GM23338 (cell line): ENCODE measurements around the gene ZNF334. TPM values are rescaled to one million over a fixed set of nuclear protein-coding genes. Genes with fewer than 3 reads are reported as not detected.

ENCODE experiments used
- ATAC-seq: fragments of 200-7000 bp; cut with Tn5 transposase; 3 replicates; pipeline ENCODE4 v1.9.1; 2020
- DNase-seq: peaks from one replicate; pipeline ENCODE4 v3.0.0-alpha.2; 2015; ENCODE audit warnings: low spot score
- H2AFZ ChIP-seq: fragments of 200-600 bp; sonication (generic); 2 replicates; pipeline ENCODE4 v1.8.0; 2016; ENCODE audit warnings: antibody characterized with exemption, mild to moderate bottlenecking, moderate library complexity
- H3F3A ChIP-seq: fragments of 200-600 bp; sonication (generic); replicated peaks from 2 replicates; pipeline ENCODE4 v1.8.0; 2017; ENCODE audit warnings: antibody characterized with exemption, mixed run types, low read depth
- H3K27ac ChIP-seq: fragments of 200-600 bp; sonication (generic); 2 replicates; pipeline ENCODE4 v1.6.1; 2016; ENCODE audit warnings: low read depth
- H3K27me3 ChIP-seq: fragments of 200-600 bp; sonication (generic); 2 replicates; pipeline ENCODE4 v1.8.0; 2016; ENCODE audit warnings: mild to moderate bottlenecking, mixed run types, moderate library complexity; ENCODE audit not compliant: insufficient read depth
- H3K36me3 ChIP-seq: fragments of 200-600 bp; sonication (generic); 2 replicates; pipeline ENCODE4 v1.8.0; 2016; ENCODE audit warnings: mild to moderate bottlenecking; ENCODE audit not compliant: insufficient read depth
- H3K4me1 ChIP-seq: fragments of 200-600 bp; sonication (generic); 2 replicates; pipeline ENCODE4 v1.8.0; 2016; ENCODE audit warnings: mild to moderate bottlenecking, moderate library complexity; ENCODE audit not compliant: insufficient read depth
- H3K4me2 ChIP-seq: fragments of 200-600 bp; sonication (generic); 2 replicates; pipeline ENCODE4 v1.7.1; 2017; ENCODE audit warnings: mixed run types
- H3K4me3 ChIP-seq: fragments of 200-600 bp; sonication (generic); 2 replicates; pipeline ENCODE4 v1.6.1; 2016; ENCODE audit warnings: mixed run types
- H3K79me2 ChIP-seq: fragments of 200-600 bp; sonication (generic); replicated peaks from 2 replicates; pipeline ENCODE4 v1.8.0; 2017; ENCODE audit warnings: mild to moderate bottlenecking; ENCODE audit not compliant: insufficient read depth
- H3K9me2 ChIP-seq: fragments of 200-600 bp; sonication (generic); 2 replicates; pipeline ENCODE4 v1.8.0; 2017; ENCODE audit not compliant: insufficient read depth
- H4K20me1 ChIP-seq: fragments of 200-600 bp; sonication (generic); replicated peaks from 2 replicates; pipeline ENCODE4 v1.8.0; 2017; ENCODE audit warnings: mild to moderate bottlenecking; ENCODE audit not compliant: insufficient read depth
- H3K27ac Mint-ChIP-seq: 2 replicates; pipeline ENCODE4 v1.8.0; 2020; ENCODE audit warnings: inconsistent platforms, mild to moderate bottlenecking, moderate library complexity, mixed read lengths
- H3K27me3 Mint-ChIP-seq: 3 replicates; pipeline ENCODE4 v1.8.0; 2022; ENCODE audit warnings: low read depth, mild to moderate bottlenecking, moderate library complexity, mixed read lengths, inconsistent platforms; ENCODE audit not compliant: insufficient read depth, poor library complexity
- H3K36me3 Mint-ChIP-seq: 3 replicates; pipeline ENCODE4 v1.8.0; 2021; ENCODE audit warnings: low read depth, mild to moderate bottlenecking, inconsistent platforms, moderate library complexity, mixed read lengths
- H3K4me1 Mint-ChIP-seq: 3 replicates; pipeline ENCODE4 v1.8.0; 2020; ENCODE audit warnings: mild to moderate bottlenecking, inconsistent platforms, mixed read lengths
- H3K4me3 Mint-ChIP-seq: 3 replicates; pipeline ENCODE4 v1.8.0; 2021; ENCODE audit warnings: moderate library complexity, mild to moderate bottlenecking, inconsistent platforms, mixed read lengths
- H3K9me3 Mint-ChIP-seq: 3 replicates; pipeline ENCODE4 v1.8.0; 2020; ENCODE audit warnings: moderate library complexity, mild to moderate bottlenecking, inconsistent platforms, mixed read lengths
- CREB1 ChIP-seq: fragments of 250-450 bp; sonication (Bioruptor Pico); IDR thresholded peaks from 2 replicates; pipeline ENCODE4 v1.5.0; 2020; ENCODE audit warnings: low read depth, mild to moderate bottlenecking, moderate library complexity
- EZH2 ChIP-seq: fragments of 200-600 bp; sonication (generic); IDR thresholded peaks from one replicate; pipeline ENCODE4 v1.8.0; 2017; ENCODE audit warnings: antibody characterized with exemption, mild to moderate bottlenecking, low read depth; ENCODE audit not compliant: unreplicated experiment
- EZH2phosphoT487 ChIP-seq: fragments of 200-600 bp; sonication (generic); IDR thresholded peaks from one replicate; pipeline ENCODE4 v1.8.1; 2018; ENCODE audit warnings: antibody characterized with exemption; ENCODE audit not compliant: unreplicated experiment
- JUNB ChIP-seq: IDR thresholded peaks from one replicate; pipeline ENCODE4 v1.6.1; 2016; ENCODE audit warnings: antibody characterized with exemption; ENCODE audit not compliant: unreplicated experiment
- NANOG ChIP-seq: IDR thresholded peaks from 2 replicates; pipeline ENCODE4 v1.6.1; 2016; ENCODE audit warnings: antibody characterized with exemption, borderline replicate concordance
- POLR2AphosphoS5 ChIP-seq: IDR thresholded peaks from 2 replicates; pipeline ENCODE4 v1.6.1; 2016; ENCODE audit warnings: antibody characterized with exemption, low read depth
- STAT1 ChIP-seq: IDR thresholded peaks from one replicate; pipeline ENCODE4 v1.6.1; 2016; ENCODE audit warnings: antibody characterized with exemption; ENCODE audit not compliant: unreplicated experiment
- ZNF114 ChIP-seq: fragments of 250-450 bp; sonication (Bioruptor Pico); IDR thresholded peaks from 2 replicates; pipeline ENCODE4 v1.5.0; 2020; ENCODE audit warnings: mild to moderate bottlenecking, moderate library complexity
- ZNF331 ChIP-seq: fragments of 250-450 bp; sonication (Bioruptor Pico); IDR thresholded peaks from 2 replicates; pipeline ENCODE4 v1.5.0; 2020; ENCODE audit warnings: low read depth, mild to moderate bottlenecking, moderate library complexity
- polyA plus RNA-seq: library from polyadenylated mRNA; unstranded; fragments of >200 nt; fragmentation: Nextera tagmentation; extraction: Ambion mirVana; gene quantifications from 2 replicates; pipeline ENCODE4 v1.2.1, GENCODE V29; 2016
- total RNA-seq: library from RNA; depleted of rRNA; stranded (reverse); fragments of >200 nt; shearing (Covaris generic); gene quantifications from 2 replicates; pipeline ENCODE4 v1.2.3, GENCODE V29; 2014
- TF ChIP-seq, protein P1 (sequence below): IDR thresholded peaks from 2 replicates; pipeline ENCODE4 v1.6.1; 2016; ENCODE audit warnings: antibody characterized with exemption
- TF ChIP-seq, protein P2 (sequence below), 2 experiments: fragments of 200-600 bp in 1 of 2; sonication (generic) in 1 of 2; conservative IDR thresholded peaks; 2 replicates each; pipeline versions ENCODE4 v1.5.1 to v1.6.1; 2016 to 2017; ENCODE audit warnings: antibody characterized with exemption in 2 of 2, low read depth in 2 of 2, mild to moderate bottlenecking in 2 of 2, moderate library complexity in 1 of 2
- TF ChIP-seq, protein P3 (sequence below): IDR thresholded peaks from one replicate; pipeline ENCODE4 v1.6.1; 2018; ENCODE audit warnings: antibody characterized with exemption; ENCODE audit not compliant: unreplicated experiment

Gene ZNF334
- total and polyA plus RNA-seq, 2 experiments from 2014 or later = 12.4 to 19.1 TPM

DNA sequence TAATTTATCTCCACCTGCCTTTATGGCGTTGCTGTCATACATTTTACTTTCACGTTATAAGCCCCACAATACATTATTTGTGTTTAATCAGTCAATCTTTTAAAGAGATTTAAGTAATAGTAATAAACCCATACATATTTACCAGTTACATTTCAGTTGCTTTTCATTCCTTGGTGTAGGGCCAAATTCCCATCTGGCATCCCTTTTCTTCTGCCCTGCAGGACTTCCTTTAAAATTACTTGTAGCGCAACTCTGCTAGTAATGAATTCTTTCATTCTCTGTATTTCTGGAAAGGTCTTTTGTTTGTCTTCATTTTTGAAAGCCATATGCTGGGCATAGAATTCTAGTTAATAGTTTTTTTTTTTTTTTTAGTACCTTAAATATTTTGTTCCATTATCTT is 24.9 kb downstream of the ZNF334 start:
- Histone ChIP-seq H2AFZ (no peak overlapping the region), H3K27me3 (no peaks in the 10 kb centered on the region), H3K9me2 (no peaks in the 10 kb centered on the region), H3K4me3 (no peak overlapping the region), H3K79me2 (no peaks in the 10 kb centered on the region), H3K4me1 (peaks cover 3% of the 10 kb centered on the region; the same call in 1 of the 2 replicates), H3F3A (no peaks in the 10 kb centered on the region), H4K20me1 (no peaks in the 10 kb centered on the region), H3K4me2 (no peak overlapping the region), H3K27ac (no peak overlapping the region), H3K36me3 (no peaks in the 10 kb centered on the region)
- DNase-seq = no peak
- no peak for TF ChIP-seq POLR2AphosphoS5
- no peak for TF ChIP-seq EZH2
- TF ChIP-seq EZH2phosphoT487 = no peak
- TF ChIP-seq, protein P1, sequence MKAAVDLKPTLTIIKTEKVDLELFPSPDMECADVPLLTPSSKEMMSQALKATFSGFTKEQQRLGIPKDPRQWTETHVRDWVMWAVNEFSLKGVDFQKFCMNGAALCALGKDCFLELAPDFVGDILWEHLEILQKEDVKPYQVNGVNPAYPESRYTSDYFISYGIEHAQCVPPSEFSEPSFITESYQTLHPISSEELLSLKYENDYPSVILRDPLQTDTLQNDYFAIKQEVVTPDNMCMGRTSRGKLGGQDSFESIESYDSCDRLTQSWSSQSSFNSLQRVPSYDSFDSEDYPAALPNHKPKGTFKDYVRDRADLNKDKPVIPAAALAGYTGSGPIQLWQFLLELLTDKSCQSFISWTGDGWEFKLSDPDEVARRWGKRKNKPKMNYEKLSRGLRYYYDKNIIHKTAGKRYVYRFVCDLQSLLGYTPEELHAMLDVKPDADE = no peak
- no peak for TF ChIP-seq CREB1 (CRISPR knock-in tag)
- Mint-ChIP-seq H3K27me3 (peaks cover 2% of the 10 kb centered on the region), H3K36me3 (peaks cover 5% of the 10 kb centered on the region; the same call in 2 of the 3 replicates), H3K9me3 (no peaks in the 10 kb centered on the region), H3K4me1 (peaks cover 23% of the 10 kb centered on the region), H3K4me3 (no peak overlapping the region), H3K27ac (no peak overlapping the region)
- no peak for ATAC-seq

DNA sequence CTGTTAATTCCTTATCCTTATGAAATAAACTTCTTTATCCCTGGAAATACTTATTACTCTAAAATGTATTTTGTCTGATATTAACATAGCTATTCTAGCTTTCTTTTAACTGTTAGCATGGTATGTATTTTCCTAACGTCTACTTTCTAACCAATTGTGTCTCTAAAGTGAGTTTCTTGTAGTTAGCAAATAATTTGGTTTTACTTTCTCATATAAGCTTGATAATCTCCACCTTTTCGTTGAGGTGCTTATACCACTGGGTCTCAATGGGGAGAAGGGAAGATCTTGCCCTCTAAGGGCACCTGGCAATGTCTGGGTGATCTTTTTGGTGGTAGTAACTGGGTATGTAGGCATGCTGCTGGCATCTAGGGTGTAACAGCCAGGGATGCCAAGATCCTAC is 25.7 kb downstream of the ZNF334 start:
- Mint-ChIP-seq H3K36me3 (peaks cover 4% of the 10 kb centered on the region; the same call in 2 of the 3 replicates), H3K4me3 (no peak overlapping the region), H3K9me3 (no peaks in the 10 kb centered on the region), H3K27me3 (peaks cover 2% of the 10 kb centered on the region), H3K4me1 (peaks cover 23% of the 10 kb centered on the region), H3K27ac (no peak overlapping the region)
- Histone ChIP-seq H3K27ac (no peak overlapping the region), H2AFZ (no peak overlapping the region), H3K9me2 (no peaks in the 10 kb centered on the region), H3K27me3 (no peaks in the 10 kb centered on the region), H3K4me2 (no peak overlapping the region), H3K79me2 (no peaks in the 10 kb centered on the region), H3K4me1 (peaks cover 3% of the 10 kb centered on the region; the same call in 1 of the 2 replicates), H4K20me1 (no peaks in the 10 kb centered on the region), H3K36me3 (no peaks in the 10 kb centered on the region), H3K4me3 (no peak overlapping the region), H3F3A (no peaks in the 10 kb centered on the region)
- ATAC-seq (no peak), DNase-seq (no peak)
- TF ChIP-seq CREB1 (CRISPR knock-in tag) (no peak), ZNF114 (CRISPR knock-in tag) (no peak), JUNB (no peak), ZNF331 (no peak), NANOG (no peak), STAT1 (no peak), POLR2AphosphoS5 (no peak), EZH2phosphoT487 (no peak), EZH2 (no peak)
- TF ChIP-seq, protein P1 = no peak
- TF ChIP-seq, protein P2, sequence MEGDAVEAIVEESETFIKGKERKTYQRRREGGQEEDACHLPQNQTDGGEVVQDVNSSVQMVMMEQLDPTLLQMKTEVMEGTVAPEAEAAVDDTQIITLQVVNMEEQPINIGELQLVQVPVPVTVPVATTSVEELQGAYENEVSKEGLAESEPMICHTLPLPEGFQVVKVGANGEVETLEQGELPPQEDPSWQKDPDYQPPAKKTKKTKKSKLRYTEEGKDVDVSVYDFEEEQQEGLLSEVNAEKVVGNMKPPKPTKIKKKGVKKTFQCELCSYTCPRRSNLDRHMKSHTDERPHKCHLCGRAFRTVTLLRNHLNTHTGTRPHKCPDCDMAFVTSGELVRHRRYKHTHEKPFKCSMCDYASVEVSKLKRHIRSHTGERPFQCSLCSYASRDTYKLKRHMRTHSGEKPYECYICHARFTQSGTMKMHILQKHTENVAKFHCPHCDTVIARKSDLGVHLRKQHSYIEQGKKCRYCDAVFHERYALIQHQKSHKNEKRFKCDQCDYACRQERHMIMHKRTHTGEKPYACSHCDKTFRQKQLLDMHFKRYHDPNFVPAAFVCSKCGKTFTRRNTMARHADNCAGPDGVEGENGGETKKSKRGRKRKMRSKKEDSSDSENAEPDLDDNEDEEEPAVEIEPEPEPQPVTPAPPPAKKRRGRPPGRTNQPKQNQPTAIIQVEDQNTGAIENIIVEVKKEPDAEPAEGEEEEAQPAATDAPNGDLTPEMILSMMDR (conservative IDR thresholded peaks at IDR 0.05; ENCODE audit: low read depth in 2 of 2) = no peak
- TF ChIP-seq, protein P3, sequence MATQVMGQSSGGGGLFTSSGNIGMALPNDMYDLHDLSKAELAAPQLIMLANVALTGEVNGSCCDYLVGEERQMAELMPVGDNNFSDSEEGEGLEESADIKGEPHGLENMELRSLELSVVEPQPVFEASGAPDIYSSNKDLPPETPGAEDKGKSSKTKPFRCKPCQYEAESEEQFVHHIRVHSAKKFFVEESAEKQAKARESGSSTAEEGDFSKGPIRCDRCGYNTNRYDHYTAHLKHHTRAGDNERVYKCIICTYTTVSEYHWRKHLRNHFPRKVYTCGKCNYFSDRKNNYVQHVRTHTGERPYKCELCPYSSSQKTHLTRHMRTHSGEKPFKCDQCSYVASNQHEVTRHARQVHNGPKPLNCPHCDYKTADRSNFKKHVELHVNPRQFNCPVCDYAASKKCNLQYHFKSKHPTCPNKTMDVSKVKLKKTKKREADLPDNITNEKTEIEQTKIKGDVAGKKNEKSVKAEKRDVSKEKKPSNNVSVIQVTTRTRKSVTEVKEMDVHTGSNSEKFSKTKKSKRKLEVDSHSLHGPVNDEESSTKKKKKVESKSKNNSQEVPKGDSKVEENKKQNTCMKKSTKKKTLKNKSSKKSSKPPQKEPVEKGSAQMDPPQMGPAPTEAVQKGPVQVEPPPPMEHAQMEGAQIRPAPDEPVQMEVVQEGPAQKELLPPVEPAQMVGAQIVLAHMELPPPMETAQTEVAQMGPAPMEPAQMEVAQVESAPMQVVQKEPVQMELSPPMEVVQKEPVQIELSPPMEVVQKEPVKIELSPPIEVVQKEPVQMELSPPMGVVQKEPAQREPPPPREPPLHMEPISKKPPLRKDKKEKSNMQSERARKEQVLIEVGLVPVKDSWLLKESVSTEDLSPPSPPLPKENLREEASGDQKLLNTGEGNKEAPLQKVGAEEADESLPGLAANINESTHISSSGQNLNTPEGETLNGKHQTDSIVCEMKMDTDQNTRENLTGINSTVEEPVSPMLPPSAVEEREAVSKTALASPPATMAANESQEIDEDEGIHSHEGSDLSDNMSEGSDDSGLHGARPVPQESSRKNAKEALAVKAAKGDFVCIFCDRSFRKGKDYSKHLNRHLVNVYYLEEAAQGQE = no peak
